OCI-LY3 (cell line): Measurements from ENCODE around the gene SLC45A3.

ENCODE experiments used
- H2AFZ ChIP-seq: fragments of 200-600, 300-600 bp; shearing (Covaris generic); 2 replicates; pipeline ENCODE4 v1.6.0; 2014; ENCODE audit warnings: antibody characterized with exemption, low read depth, low read length
- H3K27ac ChIP-seq: fragments of 200-600, 300-600 bp; sonication (generic); 2 replicates; pipeline ENCODE4 v1.5.1; 2014; ENCODE audit warnings: mild to moderate bottlenecking, low read length, moderate library complexity, mixed read lengths
- H3K27me3 ChIP-seq: fragments of 200-600, 300-600 bp; sonication (generic); 2 replicates; pipeline ENCODE4 v1.6.1; 2014; ENCODE audit warnings: low read depth, low read length, mixed read lengths
- H3K36me3 ChIP-seq: fragments of 200-600, 300-600 bp; sonication (generic); replicated peaks from 2 replicates; pipeline ENCODE3; 2014; ENCODE audit warnings: low read depth, low read length, mixed read lengths
- H3K4me1 ChIP-seq: fragments of 300-600, 200-600 bp; sonication (generic); 2 replicates; pipeline ENCODE4 v1.6.1; 2014; ENCODE audit warnings: low read length, mixed read lengths
- H3K4me2 ChIP-seq: fragments of 200-600, 300-600 bp; sonication (generic); 2 replicates; pipeline ENCODE4 v1.6.1; 2014; ENCODE audit warnings: low read length, mixed read lengths
- H3K4me3 ChIP-seq: fragments of 300-600, 200-600 bp; sonication (generic); 2 replicates; pipeline ENCODE4 v1.5.1; 2014; ENCODE audit warnings: antibody characterized with exemption, mild to moderate bottlenecking, low read length, moderate library complexity
- H3K79me2 ChIP-seq: fragments of 300-600, 200-600 bp; shearing (Covaris generic); 2 replicates; pipeline ENCODE4 v1.6.1; 2014; ENCODE audit warnings: mild to moderate bottlenecking, low read length, mixed read lengths
- H3K9ac ChIP-seq: fragments of 300-600, 200-600 bp; shearing (Covaris generic); 2 replicates; pipeline ENCODE4 v1.6.0; 2014; ENCODE audit warnings: mild to moderate bottlenecking, low read length, moderate library complexity
- H3K9me3 ChIP-seq: fragments of 200-600, 300-600 bp; shearing (Covaris generic); 2 replicates; pipeline ENCODE4 v1.6.1; 2014; ENCODE audit warnings: low read length, mixed read lengths; ENCODE audit not compliant: insufficient read depth
- H4K20me1 ChIP-seq: fragments of 200-600, 300-600 bp; sonication (generic); 2 replicates; pipeline ENCODE4 v1.6.1; 2016; ENCODE audit warnings: low read length, mixed read lengths; ENCODE audit not compliant: insufficient read depth
- EZH2phosphoT487 ChIP-seq: fragments of 200-600 bp; shearing (Covaris generic); IDR thresholded peaks from 2 replicates; pipeline ENCODE4 v1.6.1; 2018; ENCODE audit warnings: antibody characterized with exemption, mixed run types, low read depth
- TF ChIP-seq, protein P1 (sequence below): fragments of 200-600, 300-600 bp; sonication (generic); IDR thresholded peaks from 2 replicates; pipeline ENCODE4 v1.5.1; 2014; ENCODE audit warnings: antibody characterized with exemption, low read length, low read depth

The SLC45A3 gene

DNA sequence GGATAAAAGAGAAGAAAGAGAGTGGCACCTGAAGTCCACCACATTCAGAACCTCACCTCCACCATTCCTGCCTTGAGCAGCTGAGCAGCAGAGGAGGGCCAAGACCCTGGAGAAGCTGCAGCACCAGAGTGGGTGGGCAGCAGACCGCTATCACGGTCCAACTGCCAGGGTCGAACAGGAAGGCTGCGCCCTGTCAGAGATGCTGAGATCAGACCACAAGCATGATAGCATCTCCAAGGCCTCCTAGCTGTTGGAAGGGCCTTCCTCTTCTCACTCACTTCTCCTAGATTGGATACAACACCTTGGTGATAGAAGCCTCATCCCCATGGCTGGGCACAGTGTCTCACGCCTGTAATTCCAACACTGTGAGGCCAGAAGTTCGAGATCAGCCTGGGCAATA is 12.1 kb upstream of the SLC45A3 start:
- Histone ChIP-seq H4K20me1 (no peaks in the 10 kb centered on the region), H3K4me3 (no peak overlapping the region), H3K4me2 (no peak overlapping the region), H3K27ac (no peak overlapping the region), H3K36me3 (peaks cover 2% of the 10 kb centered on the region), H3K9me3 (no peaks in the 10 kb centered on the region), H2AFZ (no peak overlapping the region), H3K4me1 (peaks cover 9% of the 10 kb centered on the region), H3K79me2 (no peaks in the 10 kb centered on the region), H3K9ac (no peak overlapping the region), H3K27me3 (no peaks in the 10 kb centered on the region)
- no peak for TF ChIP-seq EZH2phosphoT487
- TF ChIP-seq, protein P1, sequence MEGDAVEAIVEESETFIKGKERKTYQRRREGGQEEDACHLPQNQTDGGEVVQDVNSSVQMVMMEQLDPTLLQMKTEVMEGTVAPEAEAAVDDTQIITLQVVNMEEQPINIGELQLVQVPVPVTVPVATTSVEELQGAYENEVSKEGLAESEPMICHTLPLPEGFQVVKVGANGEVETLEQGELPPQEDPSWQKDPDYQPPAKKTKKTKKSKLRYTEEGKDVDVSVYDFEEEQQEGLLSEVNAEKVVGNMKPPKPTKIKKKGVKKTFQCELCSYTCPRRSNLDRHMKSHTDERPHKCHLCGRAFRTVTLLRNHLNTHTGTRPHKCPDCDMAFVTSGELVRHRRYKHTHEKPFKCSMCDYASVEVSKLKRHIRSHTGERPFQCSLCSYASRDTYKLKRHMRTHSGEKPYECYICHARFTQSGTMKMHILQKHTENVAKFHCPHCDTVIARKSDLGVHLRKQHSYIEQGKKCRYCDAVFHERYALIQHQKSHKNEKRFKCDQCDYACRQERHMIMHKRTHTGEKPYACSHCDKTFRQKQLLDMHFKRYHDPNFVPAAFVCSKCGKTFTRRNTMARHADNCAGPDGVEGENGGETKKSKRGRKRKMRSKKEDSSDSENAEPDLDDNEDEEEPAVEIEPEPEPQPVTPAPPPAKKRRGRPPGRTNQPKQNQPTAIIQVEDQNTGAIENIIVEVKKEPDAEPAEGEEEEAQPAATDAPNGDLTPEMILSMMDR, result no peak

DNA sequence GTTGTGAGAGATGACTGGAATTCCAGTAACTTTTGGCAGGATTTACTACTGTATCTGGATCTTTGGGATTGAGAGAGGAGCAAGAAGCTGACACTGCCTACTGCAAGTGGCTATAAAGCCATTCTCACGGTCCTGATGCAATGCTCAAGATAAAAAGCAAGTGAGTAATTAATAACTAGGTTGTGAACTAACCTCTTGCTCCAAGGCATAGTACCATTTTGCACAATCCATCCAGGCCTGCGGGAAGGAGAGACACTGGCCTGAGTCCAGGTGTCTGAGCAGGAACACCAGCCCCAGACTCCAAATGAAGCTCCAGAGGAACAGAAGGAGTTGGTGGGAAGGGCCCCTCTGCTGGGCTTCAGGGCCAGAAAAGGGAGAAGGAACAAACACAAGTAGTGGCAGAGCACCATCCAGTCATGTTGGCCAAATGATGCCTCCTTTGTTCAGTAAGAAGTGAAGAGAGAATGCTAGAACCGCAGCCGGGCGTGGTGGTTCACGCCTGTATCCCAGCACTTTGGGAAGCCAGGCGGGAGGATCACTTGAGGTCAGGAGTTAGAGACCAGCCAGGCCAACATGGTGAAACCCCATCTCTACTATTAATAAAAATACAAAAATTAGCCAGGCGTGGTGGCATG is 9.9 kb upstream of the SLC45A3 start:
- TF ChIP-seq, protein P1, result no peak
- TF ChIP-seq EZH2phosphoT487, result no peak
- Histone ChIP-seq H4K20me1 (no peaks in the 10 kb centered on the region), H3K4me1 (peaks cover 10% of the 10 kb centered on the region), H2AFZ (no peak overlapping the region), H3K27me3 (no peaks in the 10 kb centered on the region), H3K4me3 (no peak overlapping the region), H3K27ac (no peak overlapping the region), H3K36me3 (no peaks in the 10 kb centered on the region), H3K4me2 (no peak overlapping the region), H3K79me2 (no peaks in the 10 kb centered on the region), H3K9me3 (no peaks in the 10 kb centered on the region), H3K9ac (no peak overlapping the region)

DNA sequence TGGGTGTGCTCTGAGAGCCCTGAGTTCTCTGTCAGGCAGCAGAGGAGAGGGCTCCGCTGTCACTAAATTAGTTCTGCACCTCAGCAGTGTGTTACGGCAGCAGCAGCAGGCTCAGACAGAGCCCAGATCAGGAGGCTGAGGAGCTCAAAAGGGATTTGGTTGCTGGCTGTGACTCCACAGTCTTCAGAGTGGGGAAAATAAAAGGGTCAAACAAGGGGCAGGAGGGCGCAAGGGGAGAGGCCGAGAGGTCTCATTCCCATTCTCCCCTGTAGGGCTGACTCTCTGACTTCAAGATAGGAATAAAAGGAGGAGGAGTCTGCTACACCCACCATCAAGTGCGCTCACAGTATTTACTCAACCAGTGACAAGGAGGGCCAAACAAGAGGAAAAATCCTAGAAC is 9.2 kb upstream of the SLC45A3 start:
- TF ChIP-seq, protein P1, result no peak
- no peak for TF ChIP-seq EZH2phosphoT487
- H3K9ac ChIP-seq, result no peak overlapping the region
- H3K9me3 ChIP-seq, result no peaks in the 10 kb centered on the region
- no peak overlapping the region for H3K27ac ChIP-seq
- H3K4me1 ChIP-seq, result peaks cover 10% of the 10 kb centered on the region
- H3K4me3 ChIP-seq, result no peak overlapping the region
- H4K20me1 ChIP-seq, result no peaks in the 10 kb centered on the region
- no peak overlapping the region for H3K4me2 ChIP-seq
- H3K36me3 ChIP-seq, result no peaks in the 10 kb centered on the region
- H3K27me3 ChIP-seq, result no peaks in the 10 kb centered on the region
- H2AFZ ChIP-seq, result no peak overlapping the region
- no peaks in the 10 kb centered on the region for H3K79me2 ChIP-seq

DNA sequence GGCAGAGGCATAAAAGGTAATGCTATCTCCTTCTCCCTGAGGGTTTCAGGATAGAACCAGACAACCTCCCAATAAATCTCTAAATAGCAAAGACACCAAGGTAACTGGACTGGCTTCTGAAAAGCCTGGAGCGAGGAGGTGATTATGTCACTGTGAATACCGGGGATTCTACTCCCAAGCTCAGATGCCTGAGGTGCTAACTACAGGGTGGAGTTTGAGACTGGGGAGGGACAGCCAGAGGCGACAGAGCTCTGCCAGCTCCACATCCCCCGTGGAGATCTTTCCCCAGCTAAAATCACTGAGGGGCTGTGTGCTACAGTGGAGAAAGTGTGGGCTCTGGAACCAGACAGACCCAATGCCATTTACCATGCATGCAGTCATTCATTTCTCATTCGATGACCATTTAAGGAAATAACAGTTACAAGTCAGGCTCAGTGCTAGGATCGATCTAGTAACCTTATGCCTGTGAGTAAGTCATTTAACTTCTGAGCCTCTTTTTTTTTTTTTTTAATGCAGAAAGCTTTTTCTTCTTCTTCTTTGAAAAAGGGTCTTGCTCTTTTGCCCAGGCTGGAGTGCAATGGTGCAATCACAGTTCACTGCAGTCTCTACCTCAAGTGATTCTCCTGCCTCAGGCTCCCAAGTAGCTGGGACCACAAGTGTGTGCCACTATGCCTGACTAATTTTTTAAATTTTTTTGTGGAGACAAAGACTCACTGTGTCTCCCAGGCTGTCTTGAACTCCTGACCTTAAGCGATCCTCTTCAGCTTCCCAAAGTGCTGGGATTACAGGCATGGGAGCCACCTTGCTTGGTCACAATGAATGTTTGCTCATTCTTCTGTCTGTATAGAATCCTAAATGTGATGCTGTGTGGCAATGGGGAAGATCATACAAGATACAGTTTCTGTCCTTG is 8.1 kb upstream of the SLC45A3 start:
- no peak overlapping the region for H3K27ac ChIP-seq
- no peaks in the 10 kb centered on the region for H3K36me3 ChIP-seq
- no peaks in the 10 kb centered on the region for H3K79me2 ChIP-seq
- no peaks in the 10 kb centered on the region for H4K20me1 ChIP-seq
- no peak overlapping the region for H3K4me3 ChIP-seq
- H3K4me1 ChIP-seq, result peaks cover 10% of the 10 kb centered on the region
- no peaks in the 10 kb centered on the region for H3K27me3 ChIP-seq
- no peaks in the 10 kb centered on the region for H3K9me3 ChIP-seq
- H3K9ac ChIP-seq, result no peak overlapping the region
- TF ChIP-seq, protein P1, result no peak
- no peak overlapping the region for H2AFZ ChIP-seq
- H3K4me2 ChIP-seq, result no peak overlapping the region
